Skin of body (tissue), 2 donors: ENCODE measurements around the gene P2RY1. TPM values are rescaled to one million over a fixed set of nuclear protein-coding genes. Genes with fewer than 3 reads are reported as not detected.

ENCODE experiments used
- small RNA-seq: library from RNA; depleted of rRNA; stranded (forward); fragments of <200 nt; gene quantifications from one replicate; pipeline ENCODE3, GENCODE V24; 2014; ENCODE audit warnings: low replicate concordance
- total RNA-seq: library from RNA; depleted of rRNA; stranded (reverse); fragments of >200 nt; gene quantifications from one replicate; pipeline ENCODE4 v1.2.3, GENCODE V29; 2014

The P2RY1 gene
- total RNA-seq, 1 donor from 2014 or later, result 5.7 TPM

Small RNA genes within 50 kb of the gene (small RNA-seq; reads per million reads assigned to genes)
- gene ATP5MGP5, result not detected
